Endothelial cell of umbilical vein (primary cell): Measurements from ENCODE around the gene RAB17. TPM values are rescaled to one million over a fixed set of nuclear protein-coding genes. Genes with fewer than 3 reads are reported as not detected.

Source experiments
- BruUV-seq: library from RNA; stranded (reverse); fragments of 400-500 nt; replicated peaks from 2 replicates; lab custom pipeline; 2021; lab: Mats Ljungman, UMichigan
- CTCF ChIA-PET: fragments of 300-600, 350-600 bp; sonication (Branson Sonifier 250); formaldehyde crosslinking; loops from one replicate; lab custom pipeline; 2021; ENCODE audit warnings: antibody characterized with exemption, inconsistent platforms; lab: Charles Lee
- POLR2A ChIA-PET: fragments of 300-600, 350-600 bp; sonication (Branson Sonifier 250); formaldehyde crosslinking; loops from one replicate; lab custom pipeline; 2021; ENCODE audit warnings: antibody characterized with exemption, inconsistent platforms; lab: Charles Lee
- DNase-seq: peaks from one replicate; pipeline ENCODE4 v3.0.0-alpha.2; 2011; ENCODE audit warnings: low read depth, low spot score
- FAIRE-seq: peaks from 2 replicates; lab custom pipeline; 2011; peaks lifted over from hg19 to GRCh38; lab: Jason Lieb, UNC
- H2AFZ ChIP-seq: 2 replicates; pipeline ENCODE4 v1.6.0; 2012; ENCODE audit warnings: low read depth, low read length, control low read depth, inconsistent platforms
- H3K27ac ChIP-seq: 2 replicates; pipeline ENCODE4 v1.5.1; 2011; ENCODE audit warnings: low read depth, mild to moderate bottlenecking, control low read depth, low read length, moderate library complexity; ENCODE audit not compliant: insufficient read depth
- H3K27me3 ChIP-seq, 2 experiments: 2 replicates each; pipeline versions ENCODE4 v1.6.0 to v1.6.1; 2011; ENCODE audit warnings: low read length in 2 of 2, mixed read lengths in 1 of 2; ENCODE audit not compliant: control insufficient read depth in 2 of 2, insufficient read depth in 2 of 2
- H3K36me3 ChIP-seq, 2 experiments: 2 replicates in 1 of 2; 3 replicates in 1 of 2; pipeline ENCODE4 v1.5.1; 2011; ENCODE audit warnings: low read length in 2 of 2, mild to moderate bottlenecking in 1 of 2, moderate library complexity in 1 of 2; ENCODE audit not compliant: control insufficient read depth in 2 of 2, insufficient read depth in 2 of 2; ENCODE audit errors: extremely low read depth in 1 of 2
- H3K4me1 ChIP-seq: 3 replicates; pipeline ENCODE4 v1.5.1; 2011; ENCODE audit warnings: mild to moderate bottlenecking, low read length; ENCODE audit not compliant: control insufficient read depth, insufficient read depth; ENCODE audit errors: extremely low read depth
- H3K4me2 ChIP-seq: 2 replicates; pipeline ENCODE4 v1.6.1; 2011; ENCODE audit warnings: low read length, control low read depth, mixed read lengths; ENCODE audit not compliant: insufficient read depth
- H3K4me3 ChIP-seq, 3 experiments: fragments of 200-600 bp in 1 of 3; sonication (generic), shearing (Covaris generic) in 1 of 3; replicated peaks in 1 of 3; 2 replicates each; pipeline ENCODE4 v1.5.1; 2011 to 2016; ENCODE audit warnings: control low read depth in 3 of 3, low read length in 3 of 3, mild to moderate bottlenecking in 2 of 3, inconsistent platforms in 1 of 3, low read depth in 1 of 3, moderate library complexity in 1 of 3; ENCODE audit not compliant: insufficient read depth in 1 of 3
- H3K79me2 ChIP-seq: 2 replicates; pipeline ENCODE4 v1.6.0; 2012; ENCODE audit warnings: low read length, inconsistent platforms; ENCODE audit not compliant: control insufficient read depth, insufficient read depth
- H3K9ac ChIP-seq: replicated peaks from 2 replicates; pipeline ENCODE3; 2011; ENCODE audit warnings: low read length, control low read depth; ENCODE audit not compliant: insufficient read depth; ENCODE audit errors: extremely low read depth
- H3K9me1 ChIP-seq: replicated peaks from 3 replicates; pipeline ENCODE4 v1.6.0; 2011; ENCODE audit warnings: mild to moderate bottlenecking, low read length; ENCODE audit not compliant: control insufficient read depth, insufficient read depth; ENCODE audit errors: extremely low read depth
- H3K9me3 ChIP-seq: replicated peaks from 2 replicates; pipeline ENCODE4 v1.5.1; 2012; ENCODE audit warnings: low read length, inconsistent platforms; ENCODE audit not compliant: control insufficient read depth, insufficient read depth
- H4K20me1 ChIP-seq: replicated peaks from 2 replicates; pipeline ENCODE3; 2011; ENCODE audit warnings: mild to moderate bottlenecking, low read length; ENCODE audit not compliant: control insufficient read depth, insufficient read depth; ENCODE audit errors: extremely low read depth
- EZH2 ChIP-seq: IDR thresholded peaks from 2 replicates; pipeline ENCODE4 v1.6.1; 2012; ENCODE audit warnings: borderline replicate concordance, low read depth, mild to moderate bottlenecking, moderate library complexity, low read length, inconsistent platforms; ENCODE audit not compliant: severe bottlenecking
- FOS ChIP-seq: IDR thresholded peaks from 2 replicates; pipeline ENCODE4 v1.6.1; 2011; ENCODE audit warnings: mild to moderate bottlenecking, low read length, moderate library complexity, borderline replicate concordance; ENCODE audit not compliant: insufficient read depth
- JUN ChIP-seq: IDR thresholded peaks from 2 replicates; pipeline ENCODE4 v1.6.1; 2011; ENCODE audit warnings: borderline replicate concordance, low read depth; ENCODE audit not compliant: insufficient read length, insufficient read depth
- MAX ChIP-seq: IDR thresholded peaks from 2 replicates; pipeline ENCODE4 v1.6.1; 2011; ENCODE audit not compliant: insufficient read depth, insufficient read length
- dilution Hi-C: fragments of 300-500 bp; cut with MboI; formaldehyde crosslinking; loops from one replicate; pipeline ENCODE4 v1.15.0; 2019; ENCODE audit warnings: low sequenced_read_pairs; ENCODE audit not compliant: extremely low pct_ligation_motif_present
- intact Hi-C: fragments of 100-400 bp; cut with micrococcal nuclease; formaldehyde crosslinking; loops from one replicate; pipeline ENCODE4 v1.10.0; 2022
- polyA plus RNA-seq, 4 experiments: library from polyadenylated mRNA; depleted of rRNA in 3 of 4; stranded (reverse) in 3 of 4; unstranded in 1 of 4; fragments of >200 nt; gene quantifications; 2 replicates each; pipeline versions ENCODE4 v1.2.1 to v1.2.3, GENCODE V29; 2011 to 2012; ENCODE audit warnings: missing spikeins in 1 of 4
- total RNA-seq: library from RNA; stranded (reverse); gene quantifications from 2 replicates; pipeline ENCODE4 v1.2.3, GENCODE V29; 2021
- TF ChIP-seq, protein P1 (sequence below), 2 donors: IDR thresholded peaks; 1 replicate in 1 of 2; 2 replicates in 1 of 2; pipeline ENCODE4 v1.5.1; 2011; ENCODE audit warnings: low read length in 2 of 2, mild to moderate bottlenecking in 2 of 2, moderate library complexity in 2 of 2, control low read depth in 1 of 2, inconsistent platforms in 1 of 2, low read depth in 1 of 2; ENCODE audit not compliant: insufficient read depth in 1 of 2; ENCODE audit errors: extremely low read depth in 1 of 2

The RAB17 gene
- total and polyA plus RNA-seq, 2 donors (not counting 3 experiments of a cell fraction or from before 2014, with no cell fraction given) = 0.41 to 0.77 TPM

GRCh38 chr2:237532160-237532559 is 58.4 kb downstream of the RAB17 start:
- Histone ChIP-seq H2AFZ (no peak overlapping the region), H3K27ac (no peak overlapping the region), H3K4me3 (no peak overlapping the region), H3K36me3 (no peaks in the 10 kb centered on the region), H4K20me1 (no peaks in the 10 kb centered on the region), H3K4me1 (peaks cover 2% of the 10 kb centered on the region), H3K9me3 (no peaks in the 10 kb centered on the region), H3K9ac (no peak overlapping the region), H3K79me2 (no peaks in the 10 kb centered on the region), H3K27me3 (no peaks in the 10 kb centered on the region), H3K9me1 (no peaks in the 10 kb centered on the region), H3K4me2 (no peak overlapping the region)
- TF ChIP-seq JUN (no peak), MAX (no peak), FOS (no peak), EZH2 (no peak)
- TF ChIP-seq, protein P1, sequence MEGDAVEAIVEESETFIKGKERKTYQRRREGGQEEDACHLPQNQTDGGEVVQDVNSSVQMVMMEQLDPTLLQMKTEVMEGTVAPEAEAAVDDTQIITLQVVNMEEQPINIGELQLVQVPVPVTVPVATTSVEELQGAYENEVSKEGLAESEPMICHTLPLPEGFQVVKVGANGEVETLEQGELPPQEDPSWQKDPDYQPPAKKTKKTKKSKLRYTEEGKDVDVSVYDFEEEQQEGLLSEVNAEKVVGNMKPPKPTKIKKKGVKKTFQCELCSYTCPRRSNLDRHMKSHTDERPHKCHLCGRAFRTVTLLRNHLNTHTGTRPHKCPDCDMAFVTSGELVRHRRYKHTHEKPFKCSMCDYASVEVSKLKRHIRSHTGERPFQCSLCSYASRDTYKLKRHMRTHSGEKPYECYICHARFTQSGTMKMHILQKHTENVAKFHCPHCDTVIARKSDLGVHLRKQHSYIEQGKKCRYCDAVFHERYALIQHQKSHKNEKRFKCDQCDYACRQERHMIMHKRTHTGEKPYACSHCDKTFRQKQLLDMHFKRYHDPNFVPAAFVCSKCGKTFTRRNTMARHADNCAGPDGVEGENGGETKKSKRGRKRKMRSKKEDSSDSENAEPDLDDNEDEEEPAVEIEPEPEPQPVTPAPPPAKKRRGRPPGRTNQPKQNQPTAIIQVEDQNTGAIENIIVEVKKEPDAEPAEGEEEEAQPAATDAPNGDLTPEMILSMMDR (IDR thresholded peaks at IDR 0.05; ENCODE audit: extremely low read depth in 1 of 2, insufficient read depth in 1 of 2, low read depth in 1 of 2, low read length in 2 of 2) = no peak
- DNase-seq (no peak), FAIRE-seq (peak; percentile 15)
- BruUV-seq = no TSS peak
- dilution Hi-C loops (no loop called here), intact Hi-C loops (no loop called here)
- CTCF ChIA-PET = interaction anchor here (1.3 to 2.4 kb wide), 4 partner anchors 9 to 57 kb away, joined by 4 to 12 read pairs (median 8); no protein-coding TSS in a partner anchor
- POLR2A ChIA-PET = no interaction called here
